Measurements from ENCODE around the gene ADAMTSL1.

- TF ChIP-seq, protein P1, sequence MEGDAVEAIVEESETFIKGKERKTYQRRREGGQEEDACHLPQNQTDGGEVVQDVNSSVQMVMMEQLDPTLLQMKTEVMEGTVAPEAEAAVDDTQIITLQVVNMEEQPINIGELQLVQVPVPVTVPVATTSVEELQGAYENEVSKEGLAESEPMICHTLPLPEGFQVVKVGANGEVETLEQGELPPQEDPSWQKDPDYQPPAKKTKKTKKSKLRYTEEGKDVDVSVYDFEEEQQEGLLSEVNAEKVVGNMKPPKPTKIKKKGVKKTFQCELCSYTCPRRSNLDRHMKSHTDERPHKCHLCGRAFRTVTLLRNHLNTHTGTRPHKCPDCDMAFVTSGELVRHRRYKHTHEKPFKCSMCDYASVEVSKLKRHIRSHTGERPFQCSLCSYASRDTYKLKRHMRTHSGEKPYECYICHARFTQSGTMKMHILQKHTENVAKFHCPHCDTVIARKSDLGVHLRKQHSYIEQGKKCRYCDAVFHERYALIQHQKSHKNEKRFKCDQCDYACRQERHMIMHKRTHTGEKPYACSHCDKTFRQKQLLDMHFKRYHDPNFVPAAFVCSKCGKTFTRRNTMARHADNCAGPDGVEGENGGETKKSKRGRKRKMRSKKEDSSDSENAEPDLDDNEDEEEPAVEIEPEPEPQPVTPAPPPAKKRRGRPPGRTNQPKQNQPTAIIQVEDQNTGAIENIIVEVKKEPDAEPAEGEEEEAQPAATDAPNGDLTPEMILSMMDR (conservative IDR thresholded peaks at IDR 0.05; ENCODE audit: low read depth in 2 of 2) = no peak
- TF ChIP-seq EZH2phosphoT487 (IDR thresholded peaks at IDR 0.05; ENCODE audit: unreplicated experiment) (no peak), POLR2AphosphoS5 (IDR thresholded peaks at IDR 0.05; ENCODE audit: low read depth) (no peak), CREB1 (CRISPR knock-in tag; IDR thresholded peaks at IDR 0.05; ENCODE audit: low read depth) (no peak), EZH2 (IDR thresholded peaks at IDR 0.05; ENCODE audit: low read depth, unreplicated experiment) (no peak), STAT1 (IDR thresholded peaks at IDR 0.05; ENCODE audit: unreplicated experiment) (no peak)
- TF ChIP-seq, protein P2, sequence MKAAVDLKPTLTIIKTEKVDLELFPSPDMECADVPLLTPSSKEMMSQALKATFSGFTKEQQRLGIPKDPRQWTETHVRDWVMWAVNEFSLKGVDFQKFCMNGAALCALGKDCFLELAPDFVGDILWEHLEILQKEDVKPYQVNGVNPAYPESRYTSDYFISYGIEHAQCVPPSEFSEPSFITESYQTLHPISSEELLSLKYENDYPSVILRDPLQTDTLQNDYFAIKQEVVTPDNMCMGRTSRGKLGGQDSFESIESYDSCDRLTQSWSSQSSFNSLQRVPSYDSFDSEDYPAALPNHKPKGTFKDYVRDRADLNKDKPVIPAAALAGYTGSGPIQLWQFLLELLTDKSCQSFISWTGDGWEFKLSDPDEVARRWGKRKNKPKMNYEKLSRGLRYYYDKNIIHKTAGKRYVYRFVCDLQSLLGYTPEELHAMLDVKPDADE (IDR thresholded peaks at IDR 0.05) = no peak
Observed at GRCh38 chr9:18526685-18527084, 52.7 kb downstream of the ADAMTSL1 start.
